ENCODE results near the gene DEPDC5. TPM values are rescaled to one million over a fixed set of nuclear protein-coding genes. Genes with fewer than 3 reads are reported as not detected.
A peak's percentile ranks its signal among the peaks of the same experiment; 100 is the strongest.
"Not testable (repeated sequence)": the region's sequence is repeated elsewhere in the genome, so short reads cannot be mapped to it uniquely, and the experiment has no call there.

Gene DEPDC5
- total RNA-seq, 1 donor, result 15.2 TPM

DNA sequence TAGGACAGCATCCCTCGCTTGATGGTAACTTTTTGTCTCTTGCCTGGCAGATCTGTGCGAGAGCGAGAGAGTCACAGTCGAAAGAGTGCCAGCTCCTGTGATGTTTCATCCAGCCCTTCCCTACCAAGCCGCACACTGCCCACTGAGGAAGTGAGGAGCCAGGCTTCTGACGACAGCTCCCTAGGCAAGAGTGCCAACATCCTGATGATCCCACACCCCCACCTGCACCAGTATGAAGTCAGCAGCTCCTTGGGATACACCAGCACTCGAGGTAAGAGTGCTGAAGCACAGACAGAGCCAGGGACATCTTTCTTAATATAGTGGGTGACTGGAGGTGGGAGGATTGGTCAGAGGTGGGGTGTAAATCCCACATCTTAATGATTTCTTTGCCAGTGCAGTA is 61.1 kb downstream of the DEPDC5 start:
- no peak overlapping the region for H3K4me3 ChIP-seq (ENCODE audit: insufficient read depth, low read length)
- no peaks in the 10 kb centered on the region for H4K20me1 ChIP-seq (ENCODE audit: insufficient read depth, low read length)
- H3K27ac ChIP-seq (ENCODE audit: low read depth, low read length), result no peak overlapping the region
- no peak for DNase-seq (ENCODE audit: insufficient read length, low spot score, missing footprints)
- H3K4me1 ChIP-seq (ENCODE audit: insufficient read depth, low read length), result peaks cover 10% of the 10 kb centered on the region
- H3K9me3 ChIP-seq (ENCODE audit: low read depth, low read length), result no peaks in the 10 kb centered on the region
- H3K36me3 ChIP-seq (ENCODE audit: insufficient read depth, low read length), result peaks cover 35% of the 10 kb centered on the region
- no peaks in the 10 kb centered on the region for H3K27me3 ChIP-seq (ENCODE audit: insufficient read depth, low read length)
- H2AFZ ChIP-seq (ENCODE audit: low read length), result no peak overlapping the region
- no peak overlapping the region for H3K4me2 ChIP-seq (ENCODE audit: insufficient read depth, low read length)
- TF ChIP-seq, protein P1, sequence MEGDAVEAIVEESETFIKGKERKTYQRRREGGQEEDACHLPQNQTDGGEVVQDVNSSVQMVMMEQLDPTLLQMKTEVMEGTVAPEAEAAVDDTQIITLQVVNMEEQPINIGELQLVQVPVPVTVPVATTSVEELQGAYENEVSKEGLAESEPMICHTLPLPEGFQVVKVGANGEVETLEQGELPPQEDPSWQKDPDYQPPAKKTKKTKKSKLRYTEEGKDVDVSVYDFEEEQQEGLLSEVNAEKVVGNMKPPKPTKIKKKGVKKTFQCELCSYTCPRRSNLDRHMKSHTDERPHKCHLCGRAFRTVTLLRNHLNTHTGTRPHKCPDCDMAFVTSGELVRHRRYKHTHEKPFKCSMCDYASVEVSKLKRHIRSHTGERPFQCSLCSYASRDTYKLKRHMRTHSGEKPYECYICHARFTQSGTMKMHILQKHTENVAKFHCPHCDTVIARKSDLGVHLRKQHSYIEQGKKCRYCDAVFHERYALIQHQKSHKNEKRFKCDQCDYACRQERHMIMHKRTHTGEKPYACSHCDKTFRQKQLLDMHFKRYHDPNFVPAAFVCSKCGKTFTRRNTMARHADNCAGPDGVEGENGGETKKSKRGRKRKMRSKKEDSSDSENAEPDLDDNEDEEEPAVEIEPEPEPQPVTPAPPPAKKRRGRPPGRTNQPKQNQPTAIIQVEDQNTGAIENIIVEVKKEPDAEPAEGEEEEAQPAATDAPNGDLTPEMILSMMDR (IDR thresholded peaks at IDR 0.05; ENCODE audit: extremely low read depth, low read depth, low read length), result no peak
- H3K79me2 ChIP-seq (ENCODE audit: insufficient read depth, low read length), result no peaks in the 10 kb centered on the region

- not testable (repeated sequence) for H4K20me1 ChIP-seq (ENCODE audit: insufficient read depth, low read length); H3K4me2 ChIP-seq (ENCODE audit: insufficient read depth, low read length); H3K27ac ChIP-seq (ENCODE audit: low read depth, low read length); H3K27me3 ChIP-seq (ENCODE audit: insufficient read depth, low read length); DNase-seq (ENCODE audit: insufficient read length, low spot score, missing footprints); H3K4me3 ChIP-seq (ENCODE audit: insufficient read depth, low read length); H2AFZ ChIP-seq (ENCODE audit: low read length); H3K79me2 ChIP-seq (ENCODE audit: insufficient read depth, low read length); H3K9me3 ChIP-seq (ENCODE audit: low read depth, low read length)
- Histone ChIP-seq H3K36me3 (ENCODE audit: insufficient read depth, low read length) (peaks cover 36% of the 10 kb centered on the region), H3K4me1 (ENCODE audit: insufficient read depth, low read length) (peaks cover 10% of the 10 kb centered on the region)
These were observed 61.6 kb downstream of the DEPDC5 start for GRCh38 chr22:31815383-31815814.

GRCh38 chr22:31816750-31817149 is 62.9 kb downstream of the DEPDC5 start:
- no peak for DNase-seq (ENCODE audit: insufficient read length, low spot score, missing footprints)
- H3K27me3 ChIP-seq (ENCODE audit: insufficient read depth, low read length), result no peaks in the 10 kb centered on the region
- no peak overlapping the region for H3K4me2 ChIP-seq (ENCODE audit: insufficient read depth, low read length)
- peaks cover 43% of the 10 kb centered on the region for H3K36me3 ChIP-seq (ENCODE audit: insufficient read depth, low read length)
- H4K20me1 ChIP-seq (ENCODE audit: insufficient read depth, low read length), result peaks cover 6% of the 10 kb centered on the region
- no peak overlapping the region for H3K27ac ChIP-seq (ENCODE audit: low read depth, low read length)
- H3K4me3 ChIP-seq (ENCODE audit: insufficient read depth, low read length), result no peak overlapping the region
- no peaks in the 10 kb centered on the region for H3K79me2 ChIP-seq (ENCODE audit: insufficient read depth, low read length)
- H3K9me3 ChIP-seq (ENCODE audit: low read depth, low read length), result no peaks in the 10 kb centered on the region
- peaks cover 10% of the 10 kb centered on the region for H3K4me1 ChIP-seq (ENCODE audit: insufficient read depth, low read length)
- TF ChIP-seq, protein P1 (IDR thresholded peaks at IDR 0.05; ENCODE audit: extremely low read depth, low read depth, low read length), result no peak
- H2AFZ ChIP-seq (ENCODE audit: low read length), result no peak overlapping the region

GRCh38 chr22:31818481-31819392 is 64.9 kb downstream of the DEPDC5 start:
- Histone ChIP-seq H3K79me2 (ENCODE audit: insufficient read depth, low read length) (no peaks in the 10 kb centered on the region), H4K20me1 (ENCODE audit: insufficient read depth, low read length) (peaks cover 6% of the 10 kb centered on the region), H3K27ac (ENCODE audit: low read depth, low read length) (no peak overlapping the region), H3K27me3 (ENCODE audit: insufficient read depth, low read length) (no peaks in the 10 kb centered on the region), H3K4me3 (ENCODE audit: insufficient read depth, low read length) (no peak overlapping the region), H3K4me2 (ENCODE audit: insufficient read depth, low read length) (peak overlapping the region; percentile 27), H3K9me3 (ENCODE audit: low read depth, low read length) (no peaks in the 10 kb centered on the region), H3K36me3 (ENCODE audit: insufficient read depth, low read length) (peaks cover 50% of the 10 kb centered on the region), H2AFZ (ENCODE audit: low read length) (no peak overlapping the region), H3K4me1 (ENCODE audit: insufficient read depth, low read length) (peaks cover 10% of the 10 kb centered on the region)
- DNase-seq (ENCODE audit: insufficient read length, low spot score, missing footprints), result peak; percentile 76
- TF ChIP-seq, protein P1 (IDR thresholded peaks at IDR 0.05; ENCODE audit: extremely low read depth, low read depth, low read length), result no peak

All from osteoblast (primary cell).